ENCODE measurements around the gene PDGFD. TPM values are rescaled to one million over a fixed set of nuclear protein-coding genes. Genes with fewer than 3 reads are reported as not detected.

The PDGFD gene
- total RNA-seq, 2 experiments from 2014 or later: not detected

- no peak overlapping the region for H3K4me3 Mint-ChIP-seq
- no peak overlapping the region for H3K27ac Mint-ChIP-seq
- CTCF ChIA-PET: interaction anchor here (0.5 kb wide), 1 partner anchor 229 kb away, joined by 3 read pairs; no protein-coding TSS in a partner anchor
- DNase-seq: no peak
- H3K27me3 Mint-ChIP-seq (ENCODE audit: low read depth): peaks cover 23% of the 10 kb centered on the region
- no peaks in the 10 kb centered on the region for H3K36me3 Mint-ChIP-seq (ENCODE audit: low read depth)
- intact Hi-C loops (cut with micrococcal nuclease): no loop called here
- H3K4me1 Mint-ChIP-seq (ENCODE audit: low read depth): peaks cover 4% of the 10 kb centered on the region
- no peaks in the 10 kb centered on the region for H3K9me3 Mint-ChIP-seq
Measured at GRCh38 chr11:104159356-104159755, 4.6 kb downstream of the PDGFD start.

- intact Hi-C loops (cut with micrococcal nuclease): no loop called here
- CTCF ChIA-PET: no interaction called here
- DNase-seq: no peak
- Mint-ChIP-seq H3K4me1 (ENCODE audit: low read depth) (no peaks in the 10 kb centered on the region), H3K9me3 (no peaks in the 10 kb centered on the region), H3K36me3 (ENCODE audit: low read depth) (no peaks in the 10 kb centered on the region), H3K4me3 (no peak overlapping the region), H3K27ac (no peak overlapping the region), H3K27me3 (ENCODE audit: low read depth) (peaks cover 3% of the 10 kb centered on the region)
Measured at GRCh38 chr11:104155375-104155774, 8.6 kb downstream of the PDGFD start.

DNA sequence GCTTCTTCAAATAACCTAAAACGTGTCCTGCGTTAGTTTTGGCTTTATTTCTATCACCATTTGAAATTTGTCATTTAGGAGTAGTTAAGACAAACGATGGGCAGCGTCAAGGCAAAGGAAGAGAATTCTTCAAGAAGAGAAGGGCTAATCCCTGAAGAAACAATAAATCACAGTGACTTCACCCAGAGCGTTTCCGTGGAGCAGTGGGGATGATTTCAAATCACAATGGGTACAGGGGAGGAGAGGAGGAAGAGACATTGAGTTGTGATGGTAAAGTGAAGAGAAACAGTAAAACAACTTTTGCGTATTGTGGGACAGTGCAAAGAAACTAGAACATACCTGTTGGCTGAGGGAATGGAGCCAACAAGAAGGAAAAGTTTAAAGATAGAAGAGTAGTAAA, 9.7 kb downstream of the PDGFD start:
- H3K9me3 Mint-ChIP-seq: no peaks in the 10 kb centered on the region
- intact Hi-C loops (cut with micrococcal nuclease): no loop called here
- DNase-seq: no peak
- CTCF ChIA-PET: no interaction called here
- peaks cover 3% of the 10 kb centered on the region for H3K27me3 Mint-ChIP-seq (ENCODE audit: low read depth)
- H3K27ac Mint-ChIP-seq: no peak overlapping the region
- H3K36me3 Mint-ChIP-seq (ENCODE audit: low read depth): no peaks in the 10 kb centered on the region
- no peak overlapping the region for H3K4me3 Mint-ChIP-seq
- no peaks in the 10 kb centered on the region for H3K4me1 Mint-ChIP-seq (ENCODE audit: low read depth)

- Mint-ChIP-seq H3K27ac (no peak overlapping the region), H3K27me3 (ENCODE audit: low read depth) (peaks cover 3% of the 10 kb centered on the region), H3K4me3 (no peak overlapping the region), H3K36me3 (ENCODE audit: low read depth) (no peaks in the 10 kb centered on the region), H3K4me1 (ENCODE audit: low read depth) (no peaks in the 10 kb centered on the region), H3K9me3 (no peaks in the 10 kb centered on the region)
- DNase-seq: no peak
- CTCF ChIA-PET: no interaction called here
- intact Hi-C loops (cut with micrococcal nuclease): no loop called here
Measured at GRCh38 chr11:104152941-104153505, 10.9 kb downstream of the PDGFD start.

GRCh38 chr11:104151404-104152204, 12.3 kb downstream of the PDGFD start:
- Mint-ChIP-seq H3K4me3 (no peak overlapping the region), H3K9me3 (no peaks in the 10 kb centered on the region), H3K27me3 (ENCODE audit: low read depth) (no peaks in the 10 kb centered on the region), H3K4me1 (ENCODE audit: low read depth) (no peaks in the 10 kb centered on the region), H3K27ac (no peak overlapping the region), H3K36me3 (ENCODE audit: low read depth) (no peaks in the 10 kb centered on the region)
- intact Hi-C loops (cut with micrococcal nuclease): loop anchor here (1.0 kb wide), 1 partner anchor 469 kb away; no protein-coding TSS in a partner anchor
- no peak for DNase-seq
- CTCF ChIA-PET: no interaction called here

DNA sequence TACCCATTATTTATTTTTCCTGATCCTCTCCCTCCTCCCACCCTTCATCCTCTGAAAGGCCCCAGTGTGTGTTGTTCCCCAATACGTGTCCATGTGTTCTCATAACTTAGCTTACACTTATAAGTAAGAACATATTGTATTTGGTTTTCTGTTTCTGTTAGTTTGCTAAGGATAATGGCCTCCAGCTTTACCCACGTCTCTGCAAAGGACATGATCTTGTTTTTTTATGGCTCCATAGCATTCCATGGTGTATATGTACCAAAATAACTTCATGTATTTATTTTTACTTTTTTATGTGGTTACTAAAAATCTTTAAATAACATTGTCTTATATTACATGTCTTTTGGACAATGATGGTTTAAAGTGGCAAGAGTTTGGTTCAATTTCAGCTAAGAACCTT, 15.2 kb downstream of the PDGFD start:
- intact Hi-C loops (cut with micrococcal nuclease): no loop called here
- H3K4me3 Mint-ChIP-seq: no peak overlapping the region
- H3K9me3 Mint-ChIP-seq: no peaks in the 10 kb centered on the region
- CTCF ChIA-PET: no interaction called here
- no peak for DNase-seq
- H3K27ac Mint-ChIP-seq: no peak overlapping the region
- no peaks in the 10 kb centered on the region for H3K27me3 Mint-ChIP-seq (ENCODE audit: low read depth)
- H3K4me1 Mint-ChIP-seq (ENCODE audit: low read depth): no peaks in the 10 kb centered on the region
- H3K36me3 Mint-ChIP-seq (ENCODE audit: low read depth): no peaks in the 10 kb centered on the region

- no peak for DNase-seq
- CTCF ChIA-PET: no interaction called here
Measured at GRCh38 chr11:104148074-104148473, 15.9 kb downstream of the PDGFD start.

DNA sequence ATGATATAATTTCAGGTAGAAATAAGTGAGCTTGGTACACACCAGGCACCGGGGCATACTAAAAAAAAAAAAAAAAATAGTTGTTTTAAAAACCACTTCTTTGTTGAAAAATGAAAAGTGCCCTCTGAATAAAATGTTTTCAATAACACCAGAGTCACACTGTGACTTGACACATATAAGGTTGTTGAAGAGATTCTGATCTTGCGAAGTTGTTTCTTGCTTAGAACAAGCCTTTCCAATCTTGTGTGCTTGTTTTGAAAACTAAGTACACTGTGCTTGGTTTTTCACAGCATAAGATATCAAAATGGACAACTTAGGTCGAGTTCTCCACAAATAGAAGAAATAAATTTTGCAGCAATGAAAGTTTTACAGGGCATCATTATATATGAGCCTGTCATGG, 17.0 kb downstream of the PDGFD start:
- no peak overlapping the region for H3K4me3 Mint-ChIP-seq
- no peaks in the 10 kb centered on the region for H3K36me3 Mint-ChIP-seq (ENCODE audit: low read depth)
- no peaks in the 10 kb centered on the region for H3K9me3 Mint-ChIP-seq
- H3K4me1 Mint-ChIP-seq (ENCODE audit: low read depth): no peaks in the 10 kb centered on the region
- intact Hi-C loops (cut with micrococcal nuclease): no loop called here
- no peak for DNase-seq
- no peak overlapping the region for H3K27ac Mint-ChIP-seq
- CTCF ChIA-PET: no interaction called here
- H3K27me3 Mint-ChIP-seq (ENCODE audit: low read depth): no peaks in the 10 kb centered on the region

More at GRCh38 chr11:104148074-104148473, 15.9 kb downstream of the PDGFD start:
- Mint-ChIP-seq H3K36me3 (ENCODE audit: low read depth) (no peaks in the 10 kb centered on the region), H3K9me3 (no peaks in the 10 kb centered on the region), H3K27ac (no peak overlapping the region), H3K4me3 (no peak overlapping the region), H3K4me1 (ENCODE audit: low read depth) (no peaks in the 10 kb centered on the region), H3K27me3 (ENCODE audit: low read depth) (no peaks in the 10 kb centered on the region)
- intact Hi-C loops (cut with micrococcal nuclease): no loop called here

- intact Hi-C loops (cut with micrococcal nuclease): no loop called here
- CTCF ChIA-PET: no interaction called here
- H3K27ac Mint-ChIP-seq: no peak overlapping the region
- DNase-seq: no peak
- no peaks in the 10 kb centered on the region for H3K27me3 Mint-ChIP-seq (ENCODE audit: low read depth)
- no peaks in the 10 kb centered on the region for H3K36me3 Mint-ChIP-seq (ENCODE audit: low read depth)
- H3K4me1 Mint-ChIP-seq (ENCODE audit: low read depth): no peaks in the 10 kb centered on the region
- H3K9me3 Mint-ChIP-seq: no peaks in the 10 kb centered on the region
- no peak overlapping the region for H3K4me3 Mint-ChIP-seq
Measured at GRCh38 chr11:104146421-104146820, 17.5 kb downstream of the PDGFD start.

- intact Hi-C loops (cut with micrococcal nuclease): no loop called here
- H3K36me3 Mint-ChIP-seq (ENCODE audit: low read depth): no peaks in the 10 kb centered on the region
- CTCF ChIA-PET: no interaction called here
- H3K4me1 Mint-ChIP-seq (ENCODE audit: low read depth): no peaks in the 10 kb centered on the region
- no peaks in the 10 kb centered on the region for H3K27me3 Mint-ChIP-seq (ENCODE audit: low read depth)
- DNase-seq: no peak
- H3K27ac Mint-ChIP-seq: no peak overlapping the region
- H3K4me3 Mint-ChIP-seq: no peak overlapping the region
- H3K9me3 Mint-ChIP-seq: no peaks in the 10 kb centered on the region
Measured at GRCh38 chr11:104145062-104145461, 18.9 kb downstream of the PDGFD start.

DNA sequence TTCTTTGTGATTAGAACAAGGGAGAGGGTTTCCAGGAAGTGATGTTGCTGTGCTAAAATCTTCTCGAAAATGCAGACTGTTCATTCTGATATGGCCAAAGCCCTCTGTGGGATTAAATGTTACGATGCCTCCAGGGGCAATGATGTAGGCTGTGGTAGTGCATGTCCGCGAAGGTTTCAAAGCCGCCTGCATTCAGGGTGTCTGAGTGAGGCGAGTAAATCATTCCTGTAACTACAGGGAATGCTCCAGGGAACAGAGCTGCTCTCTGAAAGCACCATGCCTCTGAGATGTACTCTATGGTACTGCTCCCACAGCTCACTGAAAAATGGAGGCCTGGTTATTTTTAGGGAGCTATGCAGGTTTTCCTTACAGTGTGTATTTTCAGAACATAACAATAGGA, 21.2 kb downstream of the PDGFD start:
- H3K4me1 Mint-ChIP-seq (ENCODE audit: low read depth): no peaks in the 10 kb centered on the region
- CTCF ChIA-PET: no interaction called here

DNA sequence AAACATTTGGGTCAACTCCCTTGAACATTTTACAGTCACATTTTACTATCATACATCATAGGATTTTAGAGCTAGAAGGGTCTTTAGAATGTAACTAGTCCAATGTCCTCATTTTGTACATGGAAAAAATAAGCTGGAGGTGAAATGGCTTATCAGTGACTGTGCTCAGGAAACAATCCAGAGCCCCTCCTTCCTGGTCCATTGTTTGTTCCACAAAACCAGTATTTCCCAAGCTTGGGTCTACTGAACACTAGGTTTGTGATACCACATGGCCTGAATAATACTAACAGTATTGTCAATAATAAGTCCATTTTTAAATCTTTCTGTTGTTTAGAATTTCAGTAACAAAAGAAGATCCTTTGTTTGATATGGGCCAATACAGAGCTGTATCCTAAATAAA, 27.1 kb downstream of the PDGFD start:
- Mint-ChIP-seq H3K9me3 (no peaks in the 10 kb centered on the region), H3K27me3 (ENCODE audit: low read depth) (no peaks in the 10 kb centered on the region), H3K36me3 (ENCODE audit: low read depth) (no peaks in the 10 kb centered on the region), H3K4me3 (no peak overlapping the region), H3K4me1 (ENCODE audit: low read depth) (no peaks in the 10 kb centered on the region), H3K27ac (no peak overlapping the region)
- intact Hi-C loops (cut with micrococcal nuclease): no loop called here
- DNase-seq: no peak
- CTCF ChIA-PET: no interaction called here

More for the DNA sequence above, 21.2 kb downstream of the PDGFD start:
- DNase-seq: no peak
- Mint-ChIP-seq H3K27ac (no peak overlapping the region), H3K4me3 (no peak overlapping the region), H3K36me3 (ENCODE audit: low read depth) (no peaks in the 10 kb centered on the region), H3K27me3 (ENCODE audit: low read depth) (no peaks in the 10 kb centered on the region), H3K9me3 (no peaks in the 10 kb centered on the region)
- intact Hi-C loops (cut with micrococcal nuclease): no loop called here

GRCh38 chr11:104134745-104135144, 29.2 kb downstream of the PDGFD start:
- Mint-ChIP-seq H3K27me3 (ENCODE audit: low read depth) (no peaks in the 10 kb centered on the region), H3K4me3 (no peak overlapping the region), H3K27ac (no peak overlapping the region), H3K9me3 (no peaks in the 10 kb centered on the region), H3K36me3 (ENCODE audit: low read depth) (no peaks in the 10 kb centered on the region), H3K4me1 (ENCODE audit: low read depth) (no peaks in the 10 kb centered on the region)
- CTCF ChIA-PET: interaction anchor here (0.7 kb wide), 1 partner anchor 827 kb away, joined by 3 read pairs; no protein-coding TSS in a partner anchor
- intact Hi-C loops (cut with micrococcal nuclease): no loop called here
- DNase-seq: no peak
